GM12892 (cell line): Measurements from ENCODE around the gene GAGE12H. TPM values are rescaled to one million over a fixed set of nuclear protein-coding genes. Genes with fewer than 3 reads are reported as not detected.
"Not testable (repeated sequence)": the region's sequence is repeated elsewhere in the genome, so short reads cannot be mapped to it uniquely, and the experiment has no call there.

Source experiments
- DNase-seq: peaks from one replicate; pipeline ENCODE4 v3.0.0; 2011; ENCODE audit not compliant: insufficient read length
- FAIRE-seq: peaks from 2 replicates; lab custom pipeline; 2011; peaks lifted over from hg19 to GRCh38; lab: Jason Lieb, UNC
- POLR2A ChIP-seq: IDR thresholded peaks from 2 replicates; pipeline ENCODE4 v1.6.1; 2011; ENCODE audit warnings: low read depth, low read length, control low read depth
- POLR2AphosphoS5 ChIP-seq: IDR thresholded peaks from 2 replicates; pipeline ENCODE4 v1.6.1; 2011; ENCODE audit warnings: low read depth, low read length, control low read depth
- TAF1 ChIP-seq: IDR thresholded peaks from 2 replicates; pipeline ENCODE4 v1.6.1; 2011; ENCODE audit warnings: low read depth, mild to moderate bottlenecking, control low read depth, low read length, borderline replicate concordance
- polyA plus RNA-seq: library from polyadenylated mRNA; unstranded; fragments of >200 nt; gene quantifications from one replicate; pipeline ENCODE4 v1.2.1, GENCODE V29; 2012; ENCODE audit warnings: missing spikeins, inconsistent platforms; ENCODE audit not compliant: missing spikeins

The GAGE12H gene, protein sequence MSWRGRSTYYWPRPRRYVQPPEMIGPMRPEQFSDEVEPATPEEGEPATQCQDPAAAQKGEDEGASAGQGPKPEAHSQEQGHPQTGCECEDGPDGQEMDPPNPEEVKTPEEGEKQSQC
- not detected for polyA plus RNA-seq

DNA sequence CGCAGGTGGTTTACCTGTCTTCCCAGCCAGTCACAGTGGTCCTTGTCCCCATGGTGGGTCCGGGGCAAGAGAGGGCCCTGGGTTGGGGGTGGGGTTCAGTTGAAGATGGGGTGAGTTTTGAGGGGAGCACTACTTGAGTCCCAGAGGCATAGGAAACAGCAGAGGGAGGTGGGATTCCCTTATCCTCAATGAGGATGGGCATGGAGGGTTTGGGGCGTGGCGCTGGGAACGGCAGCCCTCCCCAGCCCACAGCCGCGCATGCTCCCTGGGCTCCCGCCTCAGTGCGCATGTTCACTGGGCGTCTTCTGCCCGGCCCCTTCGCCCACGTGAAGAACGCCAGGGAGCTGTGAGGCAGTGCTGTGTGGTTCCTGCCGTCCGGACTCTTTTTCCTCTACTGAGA lies at the start of gene GAGE12H:
Gene GAGE12H, plus strand, starts transcription at position 301 of the 400 bp plus-strand sequence. CDS start 1,155 bp downstream, outside the sequence.
- FAIRE-seq, DNase-seq: not testable (repeated sequence)

DNA sequence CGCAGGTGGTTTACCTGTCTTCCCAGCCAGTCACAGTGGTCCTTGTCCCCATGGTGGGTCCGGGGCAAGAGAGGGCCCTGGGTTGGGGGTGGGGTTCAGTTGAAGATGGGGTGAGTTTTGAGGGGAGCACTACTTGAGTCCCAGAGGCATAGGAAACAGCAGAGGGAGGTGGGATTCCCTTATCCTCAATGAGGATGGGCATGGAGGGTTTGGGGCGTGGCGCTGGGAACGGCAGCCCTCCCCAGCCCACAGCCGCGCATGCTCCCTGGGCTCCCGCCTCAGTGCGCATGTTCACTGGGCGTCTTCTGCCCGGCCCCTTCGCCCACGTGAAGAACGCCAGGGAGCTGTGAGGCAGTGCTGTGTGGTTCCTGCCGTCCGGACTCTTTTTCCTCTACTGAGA lies 47.9 kb upstream of the GAGE12H start, which contains the start of gene GAGE12C:
Gene GAGE12C, plus strand, starts transcription at position 301 of the 400 bp plus-strand sequence. CDS start 1,155 bp downstream, outside the sequence.
- DNase-seq, FAIRE-seq: not testable (repeated sequence)

DNA sequence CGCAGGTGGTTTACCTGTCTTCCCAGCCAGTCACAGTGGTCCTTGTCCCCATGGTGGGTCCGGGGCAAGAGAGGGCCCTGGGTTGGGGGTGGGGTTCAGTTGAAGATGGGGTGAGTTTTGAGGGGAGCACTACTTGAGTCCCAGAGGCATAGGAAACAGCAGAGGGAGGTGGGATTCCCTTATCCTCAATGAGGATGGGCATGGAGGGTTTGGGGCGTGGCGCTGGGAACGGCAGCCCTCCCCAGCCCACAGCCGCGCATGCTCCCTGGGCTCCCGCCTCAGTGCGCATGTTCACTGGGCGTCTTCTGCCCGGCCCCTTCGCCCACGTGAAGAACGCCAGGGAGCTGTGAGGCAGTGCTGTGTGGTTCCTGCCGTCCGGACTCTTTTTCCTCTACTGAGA lies 38.3 kb upstream of the GAGE12H start, which contains the start of gene GAGE12D:
Gene GAGE12D, plus strand, starts transcription at position 301 of the 400 bp plus-strand sequence. CDS start 1,155 bp downstream, outside the sequence.
- FAIRE-seq = not testable (repeated sequence)

DNA sequence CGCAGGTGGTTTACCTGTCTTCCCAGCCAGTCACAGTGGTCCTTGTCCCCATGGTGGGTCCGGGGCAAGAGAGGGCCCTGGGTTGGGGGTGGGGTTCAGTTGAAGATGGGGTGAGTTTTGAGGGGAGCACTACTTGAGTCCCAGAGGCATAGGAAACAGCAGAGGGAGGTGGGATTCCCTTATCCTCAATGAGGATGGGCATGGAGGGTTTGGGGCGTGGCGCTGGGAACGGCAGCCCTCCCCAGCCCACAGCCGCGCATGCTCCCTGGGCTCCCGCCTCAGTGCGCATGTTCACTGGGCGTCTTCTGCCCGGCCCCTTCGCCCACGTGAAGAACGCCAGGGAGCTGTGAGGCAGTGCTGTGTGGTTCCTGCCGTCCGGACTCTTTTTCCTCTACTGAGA lies 28.8 kb upstream of the GAGE12H start, which contains the start of gene GAGE12E:
Gene GAGE12E, plus strand, starts transcription at position 301 of the 400 bp plus-strand sequence. CDS start 1,155 bp downstream, outside the sequence.
- not testable (repeated sequence) for DNase-seq

More for the DNA sequence above, 38.3 kb upstream of the GAGE12H start, which contains the start of gene GAGE12D:
- not testable (repeated sequence) for DNase-seq

DNA sequence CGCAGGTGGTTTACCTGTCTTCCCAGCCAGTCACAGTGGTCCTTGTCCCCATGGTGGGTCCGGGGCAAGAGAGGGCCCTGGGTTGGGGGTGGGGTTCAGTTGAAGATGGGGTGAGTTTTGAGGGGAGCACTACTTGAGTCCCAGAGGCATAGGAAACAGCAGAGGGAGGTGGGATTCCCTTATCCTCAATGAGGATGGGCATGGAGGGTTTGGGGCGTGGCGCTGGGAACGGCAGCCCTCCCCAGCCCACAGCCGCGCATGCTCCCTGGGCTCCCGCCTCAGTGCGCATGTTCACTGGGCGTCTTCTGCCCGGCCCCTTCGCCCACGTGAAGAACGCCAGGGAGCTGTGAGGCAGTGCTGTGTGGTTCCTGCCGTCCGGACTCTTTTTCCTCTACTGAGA lies 19.2 kb upstream of the GAGE12H start, which contains the start of gene GAGE12F:
Gene GAGE12F, plus strand, starts transcription at position 301 of the 400 bp plus-strand sequence. CDS start 1,155 bp downstream, outside the sequence.
- FAIRE-seq, DNase-seq: not testable (repeated sequence)

More for the DNA sequence above, 28.8 kb upstream of the GAGE12H start, which contains the start of gene GAGE12E:
- FAIRE-seq = not testable (repeated sequence)

DNA sequence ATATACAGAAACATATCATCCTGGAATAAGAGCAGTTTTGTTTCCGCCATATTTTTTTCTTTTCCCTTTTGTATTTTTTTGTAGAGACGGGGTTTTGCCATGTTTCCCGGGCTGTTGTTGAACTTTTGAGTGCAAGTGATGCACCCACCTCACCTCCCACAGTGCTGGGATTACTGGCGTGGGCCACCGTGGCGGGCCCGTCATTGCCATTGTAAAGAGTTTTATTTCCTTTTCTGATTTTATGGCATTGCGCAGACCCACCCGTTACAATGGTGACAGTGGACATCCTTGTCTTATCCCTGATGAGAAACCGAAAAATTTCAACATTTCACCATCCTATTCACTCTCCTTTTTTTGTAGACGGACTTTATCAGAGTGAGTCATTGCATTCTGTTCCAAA lies 11.0 kb upstream of the GAGE12H start:
- DNase-seq, FAIRE-seq: not testable (repeated sequence)

DNA sequence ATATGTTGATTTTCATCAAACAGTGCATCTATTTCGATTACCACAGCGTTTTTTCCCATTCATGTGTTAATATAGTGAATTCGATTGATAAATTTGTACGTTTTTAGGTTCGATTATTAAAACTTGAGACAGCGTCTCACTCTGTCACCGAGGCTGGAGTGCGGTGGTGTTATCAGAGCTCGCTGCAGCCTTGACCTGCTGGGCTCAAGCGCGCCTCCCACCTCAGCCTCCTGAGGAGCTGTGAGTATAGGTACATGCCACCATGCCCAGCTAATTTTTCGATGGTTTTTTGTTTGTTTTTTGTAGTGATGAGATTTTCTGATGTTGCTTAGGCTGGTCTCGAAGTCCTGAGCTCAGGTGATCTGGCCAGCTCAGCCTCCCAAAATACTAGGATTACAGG lies 10.6 kb upstream of the GAGE12H start:
- DNase-seq, FAIRE-seq: not testable (repeated sequence)

DNA sequence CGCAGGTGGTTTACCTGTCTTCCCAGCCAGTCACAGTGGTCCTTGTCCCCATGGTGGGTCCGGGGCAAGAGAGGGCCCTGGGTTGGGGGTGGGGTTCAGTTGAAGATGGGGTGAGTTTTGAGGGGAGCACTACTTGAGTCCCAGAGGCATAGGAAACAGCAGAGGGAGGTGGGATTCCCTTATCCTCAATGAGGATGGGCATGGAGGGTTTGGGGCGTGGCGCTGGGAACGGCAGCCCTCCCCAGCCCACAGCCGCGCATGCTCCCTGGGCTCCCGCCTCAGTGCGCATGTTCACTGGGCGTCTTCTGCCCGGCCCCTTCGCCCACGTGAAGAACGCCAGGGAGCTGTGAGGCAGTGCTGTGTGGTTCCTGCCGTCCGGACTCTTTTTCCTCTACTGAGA lies 9.6 kb upstream of the GAGE12H start, which contains the start of gene GAGE12G:
Gene GAGE12G, plus strand, starts transcription at position 301 of the 400 bp plus-strand sequence. CDS start 1,155 bp downstream, outside the sequence.
- not testable (repeated sequence) for DNase-seq, FAIRE-seq

DNA sequence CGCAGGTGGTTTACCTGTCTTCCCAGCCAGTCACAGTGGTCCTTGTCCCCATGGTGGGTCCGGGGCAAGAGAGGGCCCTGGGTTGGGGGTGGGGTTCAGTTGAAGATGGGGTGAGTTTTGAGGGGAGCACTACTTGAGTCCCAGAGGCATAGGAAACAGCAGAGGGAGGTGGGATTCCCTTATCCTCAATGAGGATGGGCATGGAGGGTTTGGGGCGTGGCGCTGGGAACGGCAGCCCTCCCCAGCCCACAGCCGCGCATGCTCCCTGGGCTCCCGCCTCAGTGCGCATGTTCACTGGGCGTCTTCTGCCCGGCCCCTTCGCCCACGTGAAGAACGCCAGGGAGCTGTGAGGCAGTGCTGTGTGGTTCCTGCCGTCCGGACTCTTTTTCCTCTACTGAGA lies 9.4 kb downstream of the GAGE12H start, which contains the start of gene GAGE2A:
Gene GAGE2A, plus strand, starts transcription at position 301 of the 400 bp plus-strand sequence. CDS start 1,155 bp downstream, outside the sequence.
- not testable (repeated sequence) for FAIRE-seq, DNase-seq

DNA sequence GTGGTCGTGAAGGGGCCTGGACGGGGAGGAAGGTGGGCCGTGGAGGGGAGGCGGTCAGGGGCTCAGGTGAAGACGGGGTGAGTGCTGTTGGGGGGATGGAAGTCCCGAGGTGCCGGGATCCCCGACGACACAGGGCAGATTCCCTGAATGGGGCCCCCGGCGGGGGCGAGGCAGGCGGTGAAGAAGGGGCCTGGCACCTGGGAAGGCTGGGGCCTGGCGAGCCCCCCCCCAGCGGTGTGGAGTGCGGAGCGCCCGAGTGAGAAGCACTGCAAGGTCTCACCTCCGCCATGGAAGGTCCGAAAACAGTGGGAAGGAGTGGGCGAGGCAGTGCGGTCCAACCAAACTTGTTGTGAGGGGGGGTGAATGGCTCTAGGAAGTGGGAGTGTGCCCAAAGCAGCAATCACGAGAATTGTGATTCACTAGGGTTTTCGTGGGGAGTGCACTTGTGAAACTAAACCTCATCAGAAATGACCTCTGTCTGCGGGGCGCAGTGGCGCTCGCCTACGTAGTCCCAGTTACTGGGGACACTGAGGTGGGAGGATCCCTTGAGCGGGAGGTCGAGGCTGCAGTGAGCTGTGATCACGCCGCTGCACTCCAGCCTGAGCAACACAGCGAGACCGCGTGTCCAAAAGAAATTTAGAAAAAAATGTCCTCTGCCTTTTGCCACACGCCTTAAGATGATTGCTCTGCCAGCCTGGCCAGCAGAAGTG lies 10.2 kb downstream of the GAGE12H start:
- not testable (repeated sequence) for FAIRE-seq, DNase-seq

DNA sequence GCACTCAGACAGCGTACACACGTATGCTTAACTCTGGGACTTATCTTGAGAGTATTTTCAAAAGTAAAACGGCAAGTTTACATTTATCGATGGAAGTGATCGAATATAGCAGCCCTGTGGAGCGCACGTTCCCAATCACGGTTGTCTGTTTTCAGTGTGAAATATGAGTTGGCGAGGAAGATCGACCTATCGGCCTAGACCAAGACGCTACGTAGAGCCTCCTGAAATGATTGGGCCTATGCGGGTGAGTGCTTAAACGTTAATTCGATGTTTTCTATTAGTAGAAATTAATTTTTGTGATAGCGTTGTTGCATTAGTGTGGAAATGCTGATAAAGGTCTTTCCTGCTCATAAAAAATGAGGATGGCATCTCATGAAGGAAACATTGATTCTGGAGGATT lies 10.7 kb downstream of the GAGE12H start:
- DNase-seq, FAIRE-seq: not testable (repeated sequence)

DNA sequence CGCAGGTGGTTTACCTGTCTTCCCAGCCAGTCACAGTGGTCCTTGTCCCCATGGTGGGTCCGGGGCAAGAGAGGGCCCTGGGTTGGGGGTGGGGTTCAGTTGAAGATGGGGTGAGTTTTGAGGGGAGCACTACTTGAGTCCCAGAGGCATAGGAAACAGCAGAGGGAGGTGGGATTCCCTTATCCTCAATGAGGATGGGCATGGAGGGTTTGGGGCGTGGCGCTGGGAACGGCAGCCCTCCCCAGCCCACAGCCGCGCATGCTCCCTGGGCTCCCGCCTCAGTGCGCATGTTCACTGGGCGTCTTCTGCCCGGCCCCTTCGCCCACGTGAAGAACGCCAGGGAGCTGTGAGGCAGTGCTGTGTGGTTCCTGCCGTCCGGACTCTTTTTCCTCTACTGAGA lies 19.0 kb downstream of the GAGE12H start, which contains the start of gene GAGE1:
Gene GAGE1, plus strand, starts transcription at position 301 of the 400 bp plus-strand sequence. CDS start 1,155 bp downstream, outside the sequence.
- FAIRE-seq, DNase-seq: not testable (repeated sequence)

DNA sequence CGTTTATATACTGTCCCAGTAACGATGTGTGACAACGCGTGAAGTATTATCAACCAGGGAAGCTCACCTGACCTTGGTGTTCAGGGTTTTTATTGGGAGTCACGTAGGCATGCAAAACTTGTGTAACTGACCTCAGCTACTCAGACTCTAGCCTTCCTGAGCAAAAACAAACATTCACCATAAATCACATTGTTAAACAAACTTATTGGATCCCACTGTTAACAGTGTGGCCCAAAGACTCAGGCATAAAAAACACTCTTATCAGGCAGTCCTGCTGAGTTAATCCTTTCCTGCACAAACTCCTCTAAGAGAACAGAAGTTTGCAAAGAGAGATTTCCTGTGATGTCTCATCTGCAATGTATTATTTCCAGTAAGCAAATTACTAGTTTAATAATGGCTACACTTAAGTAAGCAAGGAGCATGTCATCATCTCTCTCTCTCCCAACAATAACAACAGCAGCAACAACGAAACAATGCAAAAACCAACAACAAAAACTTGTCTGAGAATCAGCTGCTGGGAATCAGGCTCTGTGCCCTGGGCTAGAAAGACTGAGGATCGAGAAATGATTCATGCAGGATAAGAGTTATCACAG lies 31.1 kb downstream of the GAGE12H start:
- TF ChIP-seq TAF1 = no peak
- no peak for TF ChIP-seq POLR2AphosphoS5
- TF ChIP-seq POLR2A = no peak
- DNase-seq (no peak), FAIRE-seq (no peak)
